ENCODE measurements around the gene TMEM54. TPM values are rescaled to one million over a fixed set of nuclear protein-coding genes. Genes with fewer than 3 reads are reported as not detected.

Gene TMEM54
- total and polyA plus RNA-seq, 2 experiments from 2014 or later, result 11.2 to 11.7 TPM

- H3K4me3 Mint-ChIP-seq, result no peak overlapping the region
- H3K79me2 ChIP-seq (replicated peaks; ENCODE audit: insufficient read depth), result peaks cover 11% of the 10 kb centered on the region; the same call in 1 of the 2 replicates
- no peak overlapping the region for H3K4me2 ChIP-seq
- H3K4me1 ChIP-seq (ENCODE audit: insufficient read depth), result no peaks in the 10 kb centered on the region
- TF ChIP-seq CTCF (conservative IDR thresholded peaks at IDR 0.05; ENCODE audit: low read depth in 2 of 2), result no peak
- no peak for TF ChIP-seq REST (IDR thresholded peaks at IDR 0.05; ENCODE audit: unreplicated experiment)
- no peak for TF ChIP-seq ETS1 (IDR thresholded peaks at IDR 0.05)
- TF ChIP-seq POLR2AphosphoS5 (IDR thresholded peaks at IDR 0.05; ENCODE audit: low read depth), result no peak
- no peak for TF ChIP-seq STAT1 (IDR thresholded peaks at IDR 0.05; ENCODE audit: unreplicated experiment)
- no peak for TF ChIP-seq ZNF114 (CRISPR knock-in tag; IDR thresholded peaks at IDR 0.05)
- TF ChIP-seq NANOG (IDR thresholded peaks at IDR 0.05; ENCODE audit: borderline replicate concordance), result no peak
- no peak for TF ChIP-seq EZH2phosphoT487 (IDR thresholded peaks at IDR 0.05; ENCODE audit: unreplicated experiment)
- TF ChIP-seq, protein P1, sequence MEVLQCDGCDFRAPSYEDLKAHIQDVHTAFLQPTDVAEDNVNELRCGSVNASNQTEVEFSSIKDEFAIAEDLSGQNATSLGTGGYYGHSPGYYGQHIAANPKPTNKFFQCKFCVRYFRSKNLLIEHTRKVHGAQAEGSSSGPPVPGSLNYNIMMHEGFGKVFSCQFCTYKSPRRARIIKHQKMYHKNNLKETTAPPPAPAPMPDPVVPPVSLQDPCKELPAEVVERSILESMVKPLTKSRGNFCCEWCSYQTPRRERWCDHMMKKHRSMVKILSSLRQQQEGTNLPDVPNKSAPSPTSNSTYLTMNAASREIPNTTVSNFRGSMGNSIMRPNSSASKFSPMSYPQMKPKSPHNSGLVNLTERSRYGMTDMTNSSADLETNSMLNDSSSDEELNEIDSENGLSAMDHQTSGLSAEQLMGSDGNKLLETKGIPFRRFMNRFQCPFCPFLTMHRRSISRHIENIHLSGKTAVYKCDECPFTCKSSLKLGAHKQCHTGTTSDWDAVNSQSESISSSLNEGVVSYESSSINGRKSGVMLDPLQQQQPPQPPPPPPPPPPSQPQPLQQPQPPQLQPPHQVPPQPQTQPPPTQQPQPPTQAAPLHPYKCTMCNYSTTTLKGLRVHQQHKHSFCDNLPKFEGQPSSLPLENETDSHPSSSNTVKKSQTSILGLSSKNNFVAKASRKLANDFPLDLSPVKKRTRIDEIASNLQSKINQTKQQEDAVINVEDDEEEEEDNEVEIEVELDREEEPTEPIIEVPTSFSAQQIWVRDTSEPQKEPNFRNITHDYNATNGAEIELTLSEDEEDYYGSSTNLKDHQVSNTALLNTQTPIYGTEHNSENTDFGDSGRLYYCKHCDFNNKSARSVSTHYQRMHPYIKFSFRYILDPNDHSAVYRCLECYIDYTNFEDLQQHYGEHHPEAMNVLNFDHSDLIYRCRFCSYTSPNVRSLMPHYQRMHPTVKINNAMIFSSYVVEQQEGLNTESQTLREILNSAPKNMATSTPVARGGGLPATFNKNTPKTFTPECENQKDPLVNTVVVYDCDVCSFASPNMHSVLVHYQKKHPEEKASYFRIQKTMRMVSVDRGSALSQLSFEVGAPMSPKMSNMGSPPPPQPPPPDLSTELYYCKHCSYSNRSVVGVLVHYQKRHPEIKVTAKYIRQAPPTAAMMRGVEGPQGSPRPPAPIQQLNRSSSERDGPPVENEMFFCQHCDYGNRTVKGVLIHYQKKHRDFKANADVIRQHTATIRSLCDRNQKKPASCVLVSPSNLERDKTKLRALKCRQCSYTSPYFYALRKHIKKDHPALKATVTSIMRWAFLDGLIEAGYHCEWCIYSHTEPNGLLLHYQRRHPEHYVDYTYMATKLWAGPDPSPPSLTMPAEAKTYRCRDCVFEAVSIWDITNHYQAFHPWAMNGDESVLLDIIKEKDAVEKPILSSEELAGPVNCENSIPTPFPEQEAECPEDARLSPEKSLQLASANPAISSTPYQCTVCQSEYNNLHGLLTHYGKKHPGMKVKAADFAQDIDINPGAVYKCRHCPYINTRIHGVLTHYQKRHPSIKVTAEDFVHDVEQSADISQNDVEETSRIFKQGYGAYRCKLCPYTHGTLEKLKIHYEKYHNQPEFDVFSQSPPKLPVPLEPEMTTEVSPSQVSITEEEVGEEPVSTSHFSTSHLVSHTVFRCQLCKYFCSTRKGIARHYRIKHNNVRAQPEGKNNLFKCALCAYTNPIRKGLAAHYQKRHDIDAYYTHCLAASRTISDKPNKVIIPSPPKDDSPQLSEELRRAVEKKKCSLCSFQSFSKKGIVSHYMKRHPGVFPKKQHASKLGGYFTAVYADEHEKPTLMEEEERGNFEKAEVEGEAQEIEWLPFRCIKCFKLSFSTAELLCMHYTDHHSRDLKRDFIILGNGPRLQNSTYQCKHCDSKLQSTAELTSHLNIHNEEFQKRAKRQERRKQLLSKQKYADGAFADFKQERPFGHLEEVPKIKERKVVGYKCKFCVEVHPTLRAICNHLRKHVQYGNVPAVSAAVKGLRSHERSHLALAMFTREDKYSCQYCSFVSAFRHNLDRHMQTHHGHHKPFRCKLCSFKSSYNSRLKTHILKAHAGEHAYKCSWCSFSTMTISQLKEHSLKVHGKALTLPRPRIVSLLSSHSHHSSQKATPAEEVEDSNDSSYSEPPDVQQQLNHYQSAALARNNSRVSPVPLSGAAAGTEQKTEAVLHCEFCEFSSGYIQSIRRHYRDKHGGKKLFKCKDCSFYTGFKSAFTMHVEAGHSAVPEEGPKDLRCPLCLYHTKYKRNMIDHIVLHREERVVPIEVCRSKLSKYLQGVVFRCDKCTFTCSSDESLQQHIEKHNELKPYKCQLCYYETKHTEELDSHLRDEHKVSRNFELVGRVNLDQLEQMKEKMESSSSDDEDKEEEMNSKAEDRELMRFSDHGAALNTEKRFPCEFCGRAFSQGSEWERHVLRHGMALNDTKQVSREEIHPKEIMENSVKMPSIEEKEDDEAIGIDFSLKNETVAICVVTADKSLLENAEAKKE (CRISPR knock-in tag; IDR thresholded peaks at IDR 0.05), result no peak
- no peak for TF ChIP-seq JUNB (IDR thresholded peaks at IDR 0.05; ENCODE audit: unreplicated experiment)
- no peak for TF ChIP-seq EZH2 (IDR thresholded peaks at IDR 0.05; ENCODE audit: low read depth, unreplicated experiment)
- no peak for TF ChIP-seq ZNF331 (CRISPR knock-in tag; IDR thresholded peaks at IDR 0.05; ENCODE audit: low read depth)
- TF ChIP-seq CREB1 (CRISPR knock-in tag; IDR thresholded peaks at IDR 0.05; ENCODE audit: low read depth), result no peak
- H3K27ac Mint-ChIP-seq, result no peak overlapping the region
- no peak overlapping the region for H3K4me3 ChIP-seq
- H3K9me2 ChIP-seq (ENCODE audit: insufficient read depth), result no peaks in the 10 kb centered on the region
- no peaks in the 10 kb centered on the region for H3F3A ChIP-seq (replicated peaks; ENCODE audit: low read depth)
- DNase-seq (ENCODE audit: low spot score) (no peak), ATAC-seq (no peak)
- H3K4me1 Mint-ChIP-seq, result no peaks in the 10 kb centered on the region
- 0 out of 2 replicates have a peak, but pooled peaks cover 1% of the 10 kb centered on the region for H3K36me3 ChIP-seq (ENCODE audit: insufficient read depth)
- H4K20me1 ChIP-seq (replicated peaks; ENCODE audit: insufficient read depth), result peaks cover 9% of the 10 kb centered on the region
- H3K27me3 ChIP-seq (ENCODE audit: insufficient read depth), result no peaks in the 10 kb centered on the region
- no peaks in the 10 kb centered on the region for H3K9me3 Mint-ChIP-seq
- no peak overlapping the region for H2AFZ ChIP-seq
- no peak overlapping the region for H3K27ac ChIP-seq (ENCODE audit: low read depth)
- peaks cover 16% of the 10 kb centered on the region for H3K36me3 Mint-ChIP-seq (ENCODE audit: low read depth)
- H3K27me3 Mint-ChIP-seq (ENCODE audit: insufficient read depth, low read depth, poor library complexity), result no peaks in the 10 kb centered on the region
These were observed 47.7 kb upstream of the TMEM54 start for GRCh38 chr1:32948905-32949304.
